Ishikawa (cell line): ENCODE measurements around the gene MYLK.

Experiments used
- CEBPB ChIP-seq: IDR thresholded peaks from 2 replicates; pipeline ENCODE4 v1.6.1; 2012
- CREB1 ChIP-seq: IDR thresholded peaks from 2 replicates; pipeline ENCODE4 v1.6.1; 2012; ENCODE audit warnings: low read depth
- EGR1 ChIP-seq: IDR thresholded peaks from 2 replicates; pipeline ENCODE4 v1.6.1; 2012
- EP300 ChIP-seq: IDR thresholded peaks from 2 replicates; pipeline ENCODE4 v1.6.1; 2012; ENCODE audit warnings: borderline replicate concordance
- FOXM1 ChIP-seq: IDR thresholded peaks from 2 replicates; pipeline ENCODE4 v1.6.1; 2012; ENCODE audit warnings: low read depth, borderline replicate concordance
- NFIC ChIP-seq: IDR thresholded peaks from 2 replicates; pipeline ENCODE4 v1.6.1; 2012
- RAD21 ChIP-seq: IDR thresholded peaks from 2 replicates; pipeline ENCODE4 v1.6.1; 2012; ENCODE audit warnings: low read depth
- TAF1 ChIP-seq: IDR thresholded peaks from 2 replicates; pipeline ENCODE4 v1.6.1; 2012; ENCODE audit warnings: low read depth, mild to moderate bottlenecking
- TCF12 ChIP-seq: IDR thresholded peaks from 2 replicates; pipeline ENCODE4 v1.6.1; 2012; ENCODE audit warnings: low read depth
- TEAD4 ChIP-seq: IDR thresholded peaks from 2 replicates; pipeline ENCODE4 v1.6.1; 2012
- YY1 ChIP-seq: IDR thresholded peaks from 2 replicates; pipeline ENCODE4 v1.6.1; 2012; ENCODE audit warnings: low read depth
- ZBTB7A ChIP-seq: IDR thresholded peaks from 2 replicates; pipeline ENCODE4 v1.6.1; 2012; ENCODE audit warnings: low read depth
- TF ChIP-seq, protein P1 (sequence below): IDR thresholded peaks from 2 replicates; pipeline ENCODE4 v1.6.1; 2012
- TF ChIP-seq, protein P2 (sequence below): IDR thresholded peaks from 2 replicates; pipeline ENCODE4 v1.6.1; 2012
- TF ChIP-seq, protein P3 (sequence below): IDR thresholded peaks from 2 replicates; pipeline ENCODE4 v1.6.1; 2012; ENCODE audit warnings: low read depth, mild to moderate bottlenecking

MYLK gene

DNA sequence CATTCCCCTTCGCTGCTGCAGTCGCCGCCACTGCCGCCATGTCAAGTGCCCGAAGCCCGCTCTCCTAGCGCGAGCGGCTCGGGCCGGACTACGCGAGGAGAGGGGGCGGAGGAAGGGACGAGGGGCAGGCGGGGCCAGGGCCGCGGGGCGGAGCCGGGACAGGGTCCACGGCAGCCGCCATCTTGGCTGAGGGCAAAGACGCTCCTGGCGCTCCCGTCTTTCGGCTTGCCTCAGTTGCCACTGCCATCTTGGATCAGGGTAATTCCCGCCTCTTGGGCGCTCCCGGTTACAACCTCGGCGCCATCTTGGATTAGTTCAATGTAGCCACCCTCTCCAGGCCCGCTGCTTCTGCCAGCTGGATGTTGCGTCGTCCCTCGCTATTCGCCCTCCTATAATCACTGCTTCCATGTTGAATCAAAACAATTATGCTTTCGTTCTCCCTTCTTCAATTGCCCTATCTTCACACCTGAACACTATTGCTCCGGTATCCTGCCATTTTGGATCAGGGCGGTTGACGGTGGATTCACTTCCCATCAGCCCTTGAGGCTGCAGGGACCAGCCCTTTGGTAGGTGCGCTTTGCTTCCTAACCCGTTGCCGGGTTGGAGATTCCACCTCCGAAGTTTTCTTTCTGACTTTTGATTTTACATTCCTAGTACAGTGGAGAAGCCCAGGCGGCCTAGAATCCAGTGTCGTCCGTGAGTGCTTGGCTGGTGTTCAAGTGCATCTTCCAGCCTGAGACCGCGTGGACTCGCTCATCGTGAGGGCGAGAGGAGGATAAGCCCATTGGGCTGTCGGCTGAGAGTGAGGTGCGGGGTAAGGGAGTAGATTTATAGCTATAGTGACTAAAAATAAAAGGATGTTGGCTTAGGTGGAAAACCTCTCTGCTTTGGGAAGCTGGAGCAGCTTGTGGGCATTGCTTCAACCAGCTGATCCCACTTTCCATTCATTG, 298.9 kb downstream of the MYLK start, which contains the start of gene HACD2:
TSS of gene HACD2 (minus strand) at position 66 of the 950 bp plus-strand sequence. CDS start at position 40, 26 bp downstream.
- TF ChIP-seq TAF1 (peak; percentile 95), EGR1 (peak; percentile 92), NFIC (peak; percentile 21; the same call in 1 of the 2 replicates), CEBPB (no peak), TCF12 (peak; percentile 50), FOXM1 (peak; percentile 49; the same call in 1 of the 2 replicates), RAD21 (no peak), TEAD4 (0 out of 2 replicates have a peak, but pooled peaks have one; percentile 11), YY1 (peak; percentile 98)
- TF ChIP-seq, protein P1, sequence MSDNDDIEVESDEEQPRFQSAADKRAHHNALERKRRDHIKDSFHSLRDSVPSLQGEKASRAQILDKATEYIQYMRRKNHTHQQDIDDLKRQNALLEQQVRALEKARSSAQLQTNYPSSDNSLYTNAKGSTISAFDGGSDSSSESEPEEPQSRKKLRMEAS: peak; percentile 70; the same call in 1 of the 2 replicates
- TF ChIP-seq, protein P2, sequence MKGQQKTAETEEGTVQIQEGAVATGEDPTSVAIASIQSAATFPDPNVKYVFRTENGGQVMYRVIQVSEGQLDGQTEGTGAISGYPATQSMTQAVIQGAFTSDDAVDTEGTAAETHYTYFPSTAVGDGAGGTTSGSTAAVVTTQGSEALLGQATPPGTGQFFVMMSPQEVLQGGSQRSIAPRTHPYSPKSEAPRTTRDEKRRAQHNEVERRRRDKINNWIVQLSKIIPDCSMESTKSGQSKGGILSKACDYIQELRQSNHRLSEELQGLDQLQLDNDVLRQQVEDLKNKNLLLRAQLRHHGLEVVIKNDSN: no peak

DNA sequence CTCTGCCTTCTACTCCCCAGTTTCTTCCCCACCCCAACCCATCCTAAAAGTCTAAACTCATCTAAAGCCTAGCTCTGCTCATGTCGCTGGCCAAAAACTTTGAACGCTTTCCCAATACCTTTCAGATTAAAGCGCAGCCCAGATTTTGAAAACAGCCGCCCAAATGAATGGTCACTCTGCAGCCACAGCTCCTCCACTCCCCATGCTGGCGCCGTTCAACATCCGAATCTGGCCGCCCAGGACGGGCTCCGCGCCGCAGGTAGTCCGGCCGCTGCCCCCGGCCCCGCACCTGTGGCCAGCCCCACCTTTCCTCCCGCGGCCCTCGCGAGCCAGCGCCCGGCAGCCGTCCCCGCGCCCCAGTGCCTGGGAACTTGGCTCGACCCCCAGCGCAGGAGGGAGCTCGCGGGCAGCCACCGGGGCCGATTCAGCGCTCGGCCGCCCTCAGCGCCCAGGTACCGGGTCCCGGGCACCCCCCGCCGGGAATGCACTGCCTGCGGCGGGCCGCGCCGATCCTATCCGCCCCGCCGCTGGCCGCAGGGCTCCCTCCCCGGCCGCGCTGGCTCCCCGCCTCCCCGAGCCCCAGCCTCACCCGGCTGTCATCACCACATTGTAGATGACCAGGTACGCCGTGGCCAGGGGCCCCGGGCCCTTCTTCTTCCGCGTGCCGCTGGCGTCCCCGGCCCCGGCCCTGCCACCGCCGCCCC, 299.7 kb downstream of the MYLK start:
- TF ChIP-seq NFIC (no peak), TCF12 (no peak), EP300 (no peak), YY1 (no peak), ZBTB7A (peak; percentile 52; the same call in 1 of the 2 replicates), TEAD4 (no peak)
- TF ChIP-seq, protein P3, sequence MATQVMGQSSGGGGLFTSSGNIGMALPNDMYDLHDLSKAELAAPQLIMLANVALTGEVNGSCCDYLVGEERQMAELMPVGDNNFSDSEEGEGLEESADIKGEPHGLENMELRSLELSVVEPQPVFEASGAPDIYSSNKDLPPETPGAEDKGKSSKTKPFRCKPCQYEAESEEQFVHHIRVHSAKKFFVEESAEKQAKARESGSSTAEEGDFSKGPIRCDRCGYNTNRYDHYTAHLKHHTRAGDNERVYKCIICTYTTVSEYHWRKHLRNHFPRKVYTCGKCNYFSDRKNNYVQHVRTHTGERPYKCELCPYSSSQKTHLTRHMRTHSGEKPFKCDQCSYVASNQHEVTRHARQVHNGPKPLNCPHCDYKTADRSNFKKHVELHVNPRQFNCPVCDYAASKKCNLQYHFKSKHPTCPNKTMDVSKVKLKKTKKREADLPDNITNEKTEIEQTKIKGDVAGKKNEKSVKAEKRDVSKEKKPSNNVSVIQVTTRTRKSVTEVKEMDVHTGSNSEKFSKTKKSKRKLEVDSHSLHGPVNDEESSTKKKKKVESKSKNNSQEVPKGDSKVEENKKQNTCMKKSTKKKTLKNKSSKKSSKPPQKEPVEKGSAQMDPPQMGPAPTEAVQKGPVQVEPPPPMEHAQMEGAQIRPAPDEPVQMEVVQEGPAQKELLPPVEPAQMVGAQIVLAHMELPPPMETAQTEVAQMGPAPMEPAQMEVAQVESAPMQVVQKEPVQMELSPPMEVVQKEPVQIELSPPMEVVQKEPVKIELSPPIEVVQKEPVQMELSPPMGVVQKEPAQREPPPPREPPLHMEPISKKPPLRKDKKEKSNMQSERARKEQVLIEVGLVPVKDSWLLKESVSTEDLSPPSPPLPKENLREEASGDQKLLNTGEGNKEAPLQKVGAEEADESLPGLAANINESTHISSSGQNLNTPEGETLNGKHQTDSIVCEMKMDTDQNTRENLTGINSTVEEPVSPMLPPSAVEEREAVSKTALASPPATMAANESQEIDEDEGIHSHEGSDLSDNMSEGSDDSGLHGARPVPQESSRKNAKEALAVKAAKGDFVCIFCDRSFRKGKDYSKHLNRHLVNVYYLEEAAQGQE: no peak

DNA sequence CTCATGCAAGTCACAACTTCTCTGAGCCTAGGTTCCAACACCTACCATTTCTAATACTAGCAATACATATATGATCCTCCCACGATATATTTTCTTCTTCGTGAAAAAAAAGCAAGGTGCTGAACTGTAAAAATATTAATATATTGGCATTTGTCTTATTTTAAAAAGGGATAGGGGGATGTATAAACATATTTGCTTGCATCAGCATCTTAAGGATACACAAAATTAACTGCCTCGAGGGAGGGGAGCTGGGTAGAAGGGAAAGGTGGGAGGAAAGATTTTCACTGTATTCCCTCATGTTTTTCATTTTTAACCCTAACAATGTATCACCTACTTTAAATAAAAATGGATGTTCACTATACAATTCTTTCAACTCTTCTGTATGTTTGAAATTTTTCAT, 300.6 kb downstream of the MYLK start:
- no peak for TF ChIP-seq YY1
- TF ChIP-seq CEBPB: no peak
- TF ChIP-seq TCF12: no peak
- no peak for TF ChIP-seq FOXM1
- no peak for TF ChIP-seq EP300
- TF ChIP-seq, protein P1: no peak
- TF ChIP-seq EGR1: no peak
- TF ChIP-seq, protein P2: no peak
- TF ChIP-seq, protein P3: no peak
- TF ChIP-seq NFIC: no peak
- no peak for TF ChIP-seq ZBTB7A
- TF ChIP-seq TEAD4: no peak
- TF ChIP-seq RAD21: no peak
- no peak for TF ChIP-seq CREB1
- no peak for TF ChIP-seq TAF1

DNA sequence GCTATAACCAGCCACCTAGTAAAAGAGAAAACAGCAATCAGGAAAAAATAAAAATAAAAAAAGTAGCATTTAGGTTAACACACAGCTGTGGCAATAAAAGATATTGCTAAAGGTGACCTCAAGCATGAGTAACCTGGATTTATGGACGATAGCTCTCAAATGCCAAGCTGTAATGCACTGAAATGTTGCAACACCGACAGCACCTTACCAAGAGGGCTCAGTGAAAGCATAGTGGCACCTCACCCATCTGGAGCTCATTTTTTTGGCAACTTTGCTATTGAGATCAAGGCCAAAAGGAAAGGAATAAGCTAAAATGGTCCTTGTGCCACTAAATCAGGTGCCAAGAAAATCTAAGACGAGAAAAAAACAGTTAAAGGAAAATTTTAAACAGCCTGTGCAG, 301.8 kb downstream of the MYLK start:
- no peak for TF ChIP-seq YY1
- peak; percentile 18; the same call in 1 of the 2 replicates for TF ChIP-seq CEBPB
- no peak for TF ChIP-seq EP300
- no peak for TF ChIP-seq ZBTB7A
- TF ChIP-seq, protein P3: no peak
